CD4-positive, alpha-beta T cell (primary cell): ENCODE results near the gene GAREM1. TPM values are rescaled to one million over a fixed set of nuclear protein-coding genes. Genes with fewer than 3 reads are reported as not detected.

Source experiments
- ATAC-seq: fragments of 200-7000 bp; cut with Tn5 transposase; one replicate; pipeline ENCODE4 v1.10.0; 2022; ENCODE audit warnings: mild to moderate bottlenecking; ENCODE audit not compliant: poor library complexity
- CTCF ChIA-PET: fragments of 350-600 bp; sonication (Branson Sonifier 250); formaldehyde crosslinking; loops from one replicate; lab custom pipeline; 2021; ENCODE audit warnings: antibody characterized with exemption, inconsistent platforms; lab: Charles Lee
- POLR2A ChIA-PET: fragments of 350-600 bp; sonication (Branson Sonifier 250); formaldehyde crosslinking; loops from one replicate; lab custom pipeline; 2021; ENCODE audit warnings: antibody characterized with exemption, inconsistent platforms; lab: Charles Lee
- DNase-seq, 14 experiments: peaks; one replicate each; pipeline ENCODE4 v3.0.0-alpha.2; 2013 to 2020; ENCODE audit warnings: mixed read lengths in 2 of 14
- H3K27ac ChIP-seq, 2 donors: one replicate each; pipeline versions ENCODE4 v1.5.1 to v1.7.0; 2013; ENCODE audit warnings: low read length in 2 of 2, low read depth in 1 of 2, mild to moderate bottlenecking in 1 of 2
- H3K27me3 ChIP-seq, 2 experiments: 1 replicate in 1 of 2; 2 replicates in 1 of 2; pipeline versions ENCODE4 v1.6.1 to v1.7.0; 2013; ENCODE audit warnings: low read length in 2 of 2, control low read depth in 1 of 2, mild to moderate bottlenecking in 1 of 2, moderate library complexity in 1 of 2; ENCODE audit not compliant: insufficient read depth in 2 of 2, control insufficient read depth in 1 of 2
- H3K36me3 ChIP-seq: one replicate; pipeline ENCODE4 v1.6.1; 2013; ENCODE audit warnings: low read length, control low read depth; ENCODE audit not compliant: insufficient read depth
- H3K4me1 ChIP-seq: one replicate; pipeline ENCODE4 v1.6.1; 2013; ENCODE audit warnings: low read length, control low read depth; ENCODE audit not compliant: insufficient read depth
- H3K4me3 ChIP-seq: one replicate; pipeline ENCODE4 v1.5.1; 2013; ENCODE audit warnings: mild to moderate bottlenecking, low read length, moderate library complexity
- H3K9me3 ChIP-seq, 2 experiments: 1 replicate in 1 of 2; 2 replicates in 1 of 2; pipeline versions ENCODE4 v1.6.1 to v1.7.0; 2013; ENCODE audit warnings: low read length in 2 of 2, mild to moderate bottlenecking in 2 of 2, control low read depth in 1 of 2, moderate library complexity in 1 of 2; ENCODE audit not compliant: control insufficient read depth in 1 of 2, insufficient read depth in 1 of 2
- H3K27ac Mint-ChIP-seq: one replicate; pipeline ENCODE4 v1.8.0; 2020; ENCODE audit warnings: mixed read lengths
- H3K27me3 Mint-ChIP-seq: one replicate; pipeline ENCODE4 v1.8.0; 2021; ENCODE audit warnings: mixed read lengths
- H3K36me3 Mint-ChIP-seq: one replicate; pipeline ENCODE4 v1.8.0; 2021; ENCODE audit warnings: low read depth, mixed read lengths
- H3K4me1 Mint-ChIP-seq: one replicate; pipeline ENCODE4 v1.8.0; 2021; ENCODE audit warnings: low read depth, mixed read lengths
- H3K4me3 Mint-ChIP-seq: one replicate; pipeline ENCODE4 v1.8.0; 2020; ENCODE audit warnings: mild to moderate bottlenecking, mixed read lengths
- H3K9me3 Mint-ChIP-seq: one replicate; pipeline ENCODE4 v1.8.0; 2020; ENCODE audit warnings: mixed read lengths
- intact Hi-C, 2 experiments: fragments of 100-400 bp; cut with DNase I in 1 of 2; cut with micrococcal nuclease in 1 of 2; formaldehyde crosslinking; loops; one replicate each; pipeline versions ENCODE4 v1.15.1 to v1.9.0; 2023 to 2025; cut with DNase I, micrococcal nuclease
- total RNA-seq, 174 experiments: library from RNA in 2 of 174; stranded (reverse) in 2 of 174; gene quantifications; one replicate each; pipeline ENCODE4 v1.2.3 and lab custom pipeline; 2021 to 2026
- TF ChIP-seq, protein P1 (sequence below): fragments of 200-600 bp; IDR thresholded peaks from one replicate; pipeline ENCODE4 v1.8.0; 2022; ENCODE audit warnings: antibody characterized with exemption, mild to moderate bottlenecking

Gene GAREM1
- total RNA-seq, 2 experiments from 2014 or later, result 0.14 to 0.34 TPM

- no peak for ATAC-seq
- Histone ChIP-seq H3K36me3 (no peaks in the 10 kb centered on the region), H3K9me3 (no peaks in the 10 kb centered on the region), H3K27me3 (peaks cover 0 to 2% of the 10 kb centered on the region in 2 experiments), H3K4me1 (no peaks in the 10 kb centered on the region), H3K27ac (no peak overlapping the region), H3K4me3 (no peak overlapping the region)
- Mint-ChIP-seq H3K27ac (no peak overlapping the region), H3K9me3 (no peaks in the 10 kb centered on the region), H3K4me3 (no peak overlapping the region), H3K4me1 (no peaks in the 10 kb centered on the region), H3K36me3 (no peaks in the 10 kb centered on the region), H3K27me3 (peaks cover 30% of the 10 kb centered on the region)
- POLR2A ChIA-PET, result no interaction called here
- CTCF ChIA-PET, result interaction anchor here (1.8 kb wide), 1 partner anchor 12 kb away, joined by 7 read pairs; no protein-coding TSS in a partner anchor
- intact Hi-C loops, result no loop called here
- no peak for DNase-seq
- TF ChIP-seq, protein P1, sequence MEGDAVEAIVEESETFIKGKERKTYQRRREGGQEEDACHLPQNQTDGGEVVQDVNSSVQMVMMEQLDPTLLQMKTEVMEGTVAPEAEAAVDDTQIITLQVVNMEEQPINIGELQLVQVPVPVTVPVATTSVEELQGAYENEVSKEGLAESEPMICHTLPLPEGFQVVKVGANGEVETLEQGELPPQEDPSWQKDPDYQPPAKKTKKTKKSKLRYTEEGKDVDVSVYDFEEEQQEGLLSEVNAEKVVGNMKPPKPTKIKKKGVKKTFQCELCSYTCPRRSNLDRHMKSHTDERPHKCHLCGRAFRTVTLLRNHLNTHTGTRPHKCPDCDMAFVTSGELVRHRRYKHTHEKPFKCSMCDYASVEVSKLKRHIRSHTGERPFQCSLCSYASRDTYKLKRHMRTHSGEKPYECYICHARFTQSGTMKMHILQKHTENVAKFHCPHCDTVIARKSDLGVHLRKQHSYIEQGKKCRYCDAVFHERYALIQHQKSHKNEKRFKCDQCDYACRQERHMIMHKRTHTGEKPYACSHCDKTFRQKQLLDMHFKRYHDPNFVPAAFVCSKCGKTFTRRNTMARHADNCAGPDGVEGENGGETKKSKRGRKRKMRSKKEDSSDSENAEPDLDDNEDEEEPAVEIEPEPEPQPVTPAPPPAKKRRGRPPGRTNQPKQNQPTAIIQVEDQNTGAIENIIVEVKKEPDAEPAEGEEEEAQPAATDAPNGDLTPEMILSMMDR, result no peak
These were observed 193.1 kb downstream of the GAREM1 start for GRCh38 chr18:32277549-32277948.

DNA sequence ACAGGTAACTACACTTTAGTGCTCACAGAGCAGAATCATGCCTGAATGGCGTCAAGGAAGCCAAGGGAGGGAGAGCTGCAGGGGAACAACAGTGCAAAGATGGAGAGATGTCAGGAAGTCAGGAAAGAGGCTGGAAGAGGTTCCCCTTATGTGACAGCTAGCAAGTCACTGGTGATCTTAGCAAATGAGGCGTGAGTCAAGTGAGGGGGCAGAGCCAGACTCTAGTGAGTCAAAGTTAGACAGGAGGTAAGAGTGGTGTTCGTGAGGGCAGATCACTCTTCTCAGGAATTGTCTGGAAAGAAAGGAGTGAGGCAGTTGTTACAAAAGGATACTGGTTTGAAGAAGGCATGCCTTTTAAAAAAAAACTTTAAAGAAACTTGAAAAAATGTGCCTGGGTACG is 193.8 kb downstream of the GAREM1 start:
- POLR2A ChIA-PET, result no interaction called here
- no peak for DNase-seq
- Mint-ChIP-seq H3K27me3 (peaks cover 32% of the 10 kb centered on the region), H3K4me1 (no peaks in the 10 kb centered on the region), H3K36me3 (no peaks in the 10 kb centered on the region), H3K9me3 (no peaks in the 10 kb centered on the region), H3K4me3 (no peak overlapping the region), H3K27ac (no peak overlapping the region)
- no peaks in the 10 kb centered on the region for H3K36me3 ChIP-seq
- CTCF ChIA-PET, result interaction anchor here (1.8 kb wide), 1 partner anchor 13 kb away, joined by 7 read pairs; no protein-coding TSS in a partner anchor
- H3K27me3 ChIP-seq, result peaks cover 0 to 2% of the 10 kb centered on the region in 2 experiments
- no peak overlapping the region for H3K4me3 ChIP-seq
- intact Hi-C loops, result no loop called here
- H3K4me1 ChIP-seq, result no peaks in the 10 kb centered on the region
- no peak overlapping the region for H3K27ac ChIP-seq
- H3K9me3 ChIP-seq, result no peaks in the 10 kb centered on the region
- ATAC-seq, result no peak
- TF ChIP-seq, protein P1, result no peak

DNA sequence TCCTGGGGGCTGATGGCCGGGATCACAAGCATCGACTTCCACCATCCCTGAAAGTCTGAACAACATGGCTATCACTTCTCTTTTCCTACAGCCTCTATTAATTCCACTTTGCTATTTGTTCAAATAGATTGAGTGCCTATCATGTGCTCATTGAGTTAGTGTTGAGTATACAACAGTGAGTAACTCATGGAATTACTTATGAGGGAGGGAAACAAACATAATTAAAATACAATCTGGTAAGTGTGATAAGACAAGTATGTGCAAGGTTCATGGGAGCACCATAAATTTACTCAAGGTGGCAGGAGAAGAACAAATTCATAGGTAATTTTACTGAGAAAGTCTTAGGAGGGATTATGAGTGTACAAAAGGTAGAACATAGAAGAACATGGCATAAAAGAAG is 194.4 kb downstream of the GAREM1 start:
- Histone ChIP-seq H3K27ac (no peak overlapping the region), H3K4me1 (no peaks in the 10 kb centered on the region), H3K36me3 (no peaks in the 10 kb centered on the region), H3K4me3 (no peak overlapping the region), H3K9me3 (no peaks in the 10 kb centered on the region), H3K27me3 (peaks cover 0 to 2% of the 10 kb centered on the region in 2 experiments)
- Mint-ChIP-seq H3K36me3 (no peaks in the 10 kb centered on the region), H3K27ac (no peak overlapping the region), H3K27me3 (peaks cover 37% of the 10 kb centered on the region), H3K9me3 (no peaks in the 10 kb centered on the region), H3K4me1 (no peaks in the 10 kb centered on the region), H3K4me3 (no peak overlapping the region)
- ATAC-seq (no peak), DNase-seq (no peak)
- intact Hi-C loops, result no loop called here
- TF ChIP-seq, protein P1, result no peak
- CTCF ChIA-PET, result no interaction called here
- POLR2A ChIA-PET, result no interaction called here
